Mucosa of descending colon (tissue), 3 donors: ENCODE measurements around the gene CDH4. TPM values are rescaled to one million over a fixed set of nuclear protein-coding genes. Genes with fewer than 3 reads are reported as not detected.

Source experiments
- ATAC-seq: fragments of 200-7000 bp; cut with Tn5 transposase; one replicate; pipeline ENCODE4 v1.9.1; 2020; ENCODE audit warnings: mild to moderate bottlenecking, moderate library complexity
- DNase-seq, 3 donors: peaks; one replicate each; pipeline ENCODE4 v3.0.0-alpha.2; 2020
- H3K36me3 ChIP-seq: fragments of 200-600 bp; one replicate; pipeline ENCODE4 v1.8.0; 2021; ENCODE audit warnings: low read depth, mild to moderate bottlenecking
- H3K4me1 ChIP-seq: fragments of 200-600 bp; one replicate; pipeline ENCODE4 v1.8.0; 2021; ENCODE audit warnings: low read depth, mild to moderate bottlenecking
- H3K4me3 ChIP-seq: fragments of 200-600 bp; one replicate; pipeline ENCODE4 v1.8.0; 2021; ENCODE audit warnings: mild to moderate bottlenecking
- H3K9me3 ChIP-seq: fragments of 200-600 bp; one replicate; pipeline ENCODE4 v1.8.0; 2021; ENCODE audit warnings: mild to moderate bottlenecking
- CTCF ChIP-seq: fragments of 200-600 bp; IDR thresholded peaks from one replicate; pipeline ENCODE4 v1.8.0; 2022; ENCODE audit warnings: antibody characterized with exemption, mild to moderate bottlenecking
- intact Hi-C, 2 donors: fragments of 100-400 bp; cut with DNase I in 1 of 2; cut with micrococcal nuclease in 1 of 2; formaldehyde crosslinking; loops; one replicate each; pipeline versions ENCODE4 v1.11.0 to v1.11.1; 2022; cut with DNase I, micrococcal nuclease
- total RNA-seq, 3 donors: library from RNA; stranded (reverse); fragmentation: NEBNext Ultra II Directional in 2 of 3; extraction: Animal tissue kit (Norgen Biotek cat#: 25700) in 2 of 3; gene quantifications; one replicate each; pipeline versions ENCODE4 v1.2.1 to v1.2.4, GENCODE V29; 2021 to 2023
- donor health status: DM: no; HTN: no; CAD: no; lungs with moderate emphysema.
- donor health status: DM: no; HTN: no; CAD: no.
- donor health status: DM: no; HTN: yes; CAD: no.

CDH4 gene
- total RNA-seq, 3 donors from 2014 or later: 0.16 TPM; not detected in 2

- TF ChIP-seq CTCF: no peak
- DNase-seq: peak in 1 of 3 donors; percentile 7
- no peaks in the 10 kb centered on the region for H3K4me1 ChIP-seq
- no peak overlapping the region for H3K4me3 ChIP-seq
- H3K36me3 ChIP-seq: no peaks in the 10 kb centered on the region
- intact Hi-C loops: no loop called here
- no peaks in the 10 kb centered on the region for H3K9me3 ChIP-seq
- ATAC-seq: no peak
Observed at GRCh38 chr20:61957961-61958715, 706.1 kb downstream of the CDH4 start.

GRCh38 chr20:61958773-61959700 is 707.0 kb downstream of the CDH4 start:
- DNase-seq: peak in 2 of 3 donors; percentile 3 to 8
- Histone ChIP-seq H3K36me3 (no peaks in the 10 kb centered on the region), H3K9me3 (no peaks in the 10 kb centered on the region), H3K4me3 (no peak overlapping the region), H3K4me1 (no peaks in the 10 kb centered on the region)
- TF ChIP-seq CTCF: no peak
- no peak for ATAC-seq
- intact Hi-C loops: no loop called here

- Histone ChIP-seq H3K36me3 (no peaks in the 10 kb centered on the region), H3K4me1 (no peaks in the 10 kb centered on the region), H3K9me3 (no peaks in the 10 kb centered on the region), H3K4me3 (no peak overlapping the region)
- TF ChIP-seq CTCF: no peak
- intact Hi-C loops: no loop called here
- ATAC-seq (no peak), DNase-seq (no peak)
Observed at GRCh38 chr20:61960836-61961235, 708.8 kb downstream of the CDH4 start.

- no peaks in the 10 kb centered on the region for H3K36me3 ChIP-seq
- no peaks in the 10 kb centered on the region for H3K4me1 ChIP-seq
- intact Hi-C loops: no loop called here
- no peaks in the 10 kb centered on the region for H3K9me3 ChIP-seq
- TF ChIP-seq CTCF: no peak
- DNase-seq (no peak), ATAC-seq (no peak)
- H3K4me3 ChIP-seq: no peak overlapping the region
Observed at GRCh38 chr20:61963149-61963548, 711.1 kb downstream of the CDH4 start.

GRCh38 chr20:61963885-61964674 is 712.0 kb downstream of the CDH4 start:
- no peak overlapping the region for H3K4me3 ChIP-seq
- DNase-seq (no peak), ATAC-seq (no peak)
- intact Hi-C loops: no loop called here
- H3K4me1 ChIP-seq: no peaks in the 10 kb centered on the region
- TF ChIP-seq CTCF: no peak
- H3K36me3 ChIP-seq: no peaks in the 10 kb centered on the region
- no peaks in the 10 kb centered on the region for H3K9me3 ChIP-seq
